GM19455 (cell line): ENCODE data around the gene FOXD4L4.
"Not testable (repeated sequence)": the region's sequence is repeated elsewhere in the genome, so short reads cannot be mapped to it uniquely, and the experiment has no call there.

Experiments
- ATAC-seq: cut with Tn5 transposase; IDR thresholded peaks from one replicate; pipeline ENCODE4 v1.9.1; 2021; ENCODE audit not compliant: unreplicated experiment

FOXD4L4 gene

DNA sequence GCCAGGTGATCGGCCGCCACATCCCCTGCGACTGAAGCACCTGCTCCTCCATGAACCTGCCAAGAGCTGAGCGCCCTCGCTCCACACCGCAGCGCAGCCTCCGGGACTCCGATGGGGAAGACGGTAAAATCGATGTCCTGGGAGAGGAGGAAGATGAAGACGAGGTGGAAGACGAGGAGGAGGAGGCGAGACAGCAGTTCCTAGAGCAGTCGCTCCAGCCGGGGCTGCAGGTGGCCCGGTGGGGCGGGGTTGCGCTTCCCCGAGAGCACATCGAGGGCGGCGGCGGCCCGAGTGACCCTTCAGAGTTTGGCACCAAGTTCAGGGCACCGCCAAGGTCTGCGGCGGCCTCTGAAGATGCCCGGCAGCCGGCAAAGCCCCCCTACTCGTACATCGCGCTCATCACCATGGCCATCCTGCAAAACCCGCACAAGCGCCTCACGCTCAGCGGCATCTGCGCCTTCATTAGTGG lies at the start of gene FOXD4L4:
Gene FOXD4L4, plus strand, starts transcription at position 51 of the 469 bp plus-strand sequence. Its CDS starts 0 bp downstream, at position 51.
- not testable (repeated sequence) for ATAC-seq

DNA sequence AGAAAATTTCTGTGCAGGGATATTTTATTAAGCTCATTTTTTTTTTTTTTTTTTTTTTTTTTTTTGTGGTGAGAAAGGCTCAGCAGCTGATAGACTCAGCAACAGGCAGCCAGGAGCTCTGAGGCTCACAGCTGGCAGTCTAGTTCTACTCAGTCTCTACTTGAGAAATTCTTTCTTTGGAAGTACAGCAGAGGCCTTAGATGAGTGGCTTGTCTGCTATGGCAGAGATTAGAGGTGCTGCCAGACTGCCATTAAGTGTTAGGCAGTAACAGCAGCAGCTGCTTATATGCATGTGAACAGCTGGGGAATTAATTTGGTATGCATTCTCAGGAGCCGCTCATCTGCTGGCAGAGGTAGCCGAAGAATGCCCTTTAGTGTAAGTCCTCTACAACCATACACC lies 33.4 kb upstream of the FOXD4L4 start:
- ATAC-seq = not testable (repeated sequence)

DNA sequence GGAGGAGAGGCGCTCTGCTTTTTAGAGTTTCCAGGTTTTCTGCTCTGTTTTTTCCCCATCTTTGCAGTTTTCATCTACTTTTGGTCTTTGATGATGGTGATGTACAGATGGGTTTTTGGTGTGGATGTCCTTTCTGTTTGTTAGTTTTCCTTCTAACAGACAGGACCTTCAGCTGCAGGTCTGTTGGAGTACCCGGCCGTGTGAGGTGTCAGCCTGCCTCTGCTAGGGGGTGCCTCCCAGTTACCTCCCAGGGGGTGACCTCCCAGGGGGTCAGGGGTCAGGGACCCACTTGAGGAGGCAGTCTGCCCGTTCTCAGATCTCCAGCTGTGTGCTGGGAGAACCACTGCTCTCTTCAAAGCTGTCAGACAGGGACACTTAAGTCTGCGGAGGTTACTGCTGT lies 22.5 kb upstream of the FOXD4L4 start:
- ATAC-seq = not testable (repeated sequence)

DNA sequence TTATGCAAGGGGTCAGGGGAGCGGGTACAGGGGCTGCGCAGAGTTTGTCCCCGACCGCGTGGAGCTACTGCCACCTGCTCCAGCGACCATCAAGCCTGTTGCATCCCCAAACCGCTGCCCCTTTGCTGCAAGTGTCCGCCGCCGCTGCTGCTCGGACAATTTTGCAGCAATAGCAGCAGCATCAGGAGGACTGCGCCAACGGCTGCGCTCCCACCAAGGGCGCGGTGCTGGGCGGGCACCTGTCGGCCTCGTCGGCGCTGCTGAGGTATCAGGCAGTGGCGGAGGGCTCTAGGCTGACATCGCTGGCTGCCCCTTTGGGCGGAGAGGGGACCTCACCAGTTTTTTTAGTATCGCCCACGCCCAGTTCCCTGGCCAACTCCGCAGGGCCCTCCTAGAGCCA lies 1.2 kb downstream of the FOXD4L4 start:
- not testable (repeated sequence) for ATAC-seq
